HFF-Myc (cell line): Measurements from ENCODE around the gene PRSS1.

ENCODE experiments used
- DNase-seq: peaks from one replicate; pipeline ENCODE4 v3.0.0-alpha.2; 2011; ENCODE audit warnings: low read depth; ENCODE audit errors: extremely low read depth
- H3K4me3 ChIP-seq: replicated peaks from 2 replicates; pipeline ENCODE4 v1.5.1; 2011; ENCODE audit warnings: low read depth, mild to moderate bottlenecking, control low read depth, low read length
- CTCF ChIP-seq: IDR thresholded peaks from 2 replicates; pipeline ENCODE4 v1.5.1; 2012; ENCODE audit warnings: mild to moderate bottlenecking, low read depth, low read length, control low read depth; ENCODE audit errors: missing control alignments

The PRSS1 gene

GRCh38 chr7:142770661-142771352 lies 21.5 kb downstream of the PRSS1 start, which contains the start of gene PRSS2:
Gene PRSS2 (plus strand): TSS chr7:142770970. CDS start chr7:142770983, 13 bp downstream.
- no peak within 1 kb of the TSS for H3K4me3 ChIP-seq
- no peak for TF ChIP-seq CTCF
- no peak for DNase-seq

- no peak for DNase-seq
Measured at GRCh38 chr7:142771353-142771723, 22.1 kb downstream of the PRSS1 start.

GRCh38 chr7:142772051-142772450 lies 22.8 kb downstream of the PRSS1 start:
- TF ChIP-seq CTCF = no peak
- H3K4me3 ChIP-seq = no peak overlapping the region
- no peak for DNase-seq

More at GRCh38 chr7:142771353-142771723, 22.1 kb downstream of the PRSS1 start:
- TF ChIP-seq CTCF = no peak
- no peak overlapping the region for H3K4me3 ChIP-seq

- TF ChIP-seq CTCF = no peak
- no peak for DNase-seq
- H3K4me3 ChIP-seq = no peak overlapping the region
Measured at GRCh38 chr7:142772673-142773072, 23.4 kb downstream of the PRSS1 start.

- TF ChIP-seq CTCF = no peak
- H3K4me3 ChIP-seq = no peak overlapping the region
- DNase-seq = no peak
Measured at GRCh38 chr7:142773230-142773629, 24.0 kb downstream of the PRSS1 start.

- H3K4me3 ChIP-seq = no peak overlapping the region
- no peak for DNase-seq
- no peak for TF ChIP-seq CTCF
Measured at GRCh38 chr7:142773937-142774744, 24.9 kb downstream of the PRSS1 start.
